Thyroid gland (tissue), 4 donors: ENCODE data around the gene GNG7. TPM values are rescaled to one million over a fixed set of nuclear protein-coding genes. Genes with fewer than 3 reads are reported as not detected.
A peak's percentile ranks its signal among the peaks of the same experiment; 100 is the strongest.

Experiments
- DNase-seq, 2 donors: peaks; one replicate each; pipeline ENCODE4 v3.0.0-alpha.2; 2019
- H3K27ac ChIP-seq, 3 donors: fragments of 200-600 bp; sonication (generic); 1 replicate in 2 of 3; 2 replicates in 1 of 3; pipeline ENCODE4 v1.5.1; 2016 to 2019; ENCODE audit warnings: mild to moderate bottlenecking in 1 of 3, moderate library complexity in 1 of 3
- H3K27me3 ChIP-seq: fragments of 200-600 bp; sonication (generic); one replicate; pipeline ENCODE4 v1.5.1; 2019
- H3K36me3 ChIP-seq, 2 donors: fragments of 200-600 bp; sonication (generic); one replicate each; pipeline ENCODE4 v1.5.1; 2016 to 2019
- H3K4me1 ChIP-seq, 2 donors: fragments of 200-600 bp; sonication (generic); one replicate each; pipeline ENCODE4 v1.5.1; 2017 to 2019
- H3K4me3 ChIP-seq, 3 donors: fragments of 200-600 bp; sonication (generic); replicated peaks in 1 of 3; 1 replicate in 2 of 3; 2 replicates in 1 of 3; pipeline ENCODE4 v1.5.1; 2016; ENCODE audit warnings: mild to moderate bottlenecking in 1 of 3
- H3K9me3 ChIP-seq: fragments of 200-600 bp; sonication (generic); one replicate; pipeline ENCODE4 v1.5.1; 2017
- CTCF ChIP-seq, 6 experiments: fragments of 200-600 bp in 3 of 6; fragments of 450-650 bp in 3 of 6; sonication (generic) in 3 of 6; IDR thresholded peaks; one replicate each; pipeline ENCODE4 v1.5.1; 2016 to 2019; ENCODE audit warnings: antibody characterized with exemption in 6 of 6, mild to moderate bottlenecking in 2 of 6, inconsistent platforms in 1 of 6, moderate library complexity in 1 of 6
- POLR2A ChIP-seq, 2 donors: fragments of 450-650 bp; IDR thresholded peaks; one replicate each; pipeline ENCODE4 v1.6.1; 2017; ENCODE audit warnings: antibody characterized with exemption in 2 of 2, mild to moderate bottlenecking in 2 of 2, moderate library complexity in 1 of 2
- WGBS, 2 donors: methylation state at CpG; one replicate each; pipeline ENCODE4 v1.1.5; 2017; 5-methylcytosine and 5-hydroxymethylcytosine counted together
- intact Hi-C: fragments of 100-400 bp; cut with DNase I; formaldehyde crosslinking; loops from one replicate; pipeline ENCODE4 v1.15.1; 2023
- total RNA-seq, 4 donors: library from RNA; depleted of rRNA; stranded (reverse); fragments of >200 nt; gene quantifications; one replicate each; pipeline ENCODE4 v1.2.3, GENCODE V29; 2016

Gene GNG7
- total RNA-seq, 4 donors from 2014 or later, result 3.8 to 6.9 (median 5.6) TPM

DNA sequence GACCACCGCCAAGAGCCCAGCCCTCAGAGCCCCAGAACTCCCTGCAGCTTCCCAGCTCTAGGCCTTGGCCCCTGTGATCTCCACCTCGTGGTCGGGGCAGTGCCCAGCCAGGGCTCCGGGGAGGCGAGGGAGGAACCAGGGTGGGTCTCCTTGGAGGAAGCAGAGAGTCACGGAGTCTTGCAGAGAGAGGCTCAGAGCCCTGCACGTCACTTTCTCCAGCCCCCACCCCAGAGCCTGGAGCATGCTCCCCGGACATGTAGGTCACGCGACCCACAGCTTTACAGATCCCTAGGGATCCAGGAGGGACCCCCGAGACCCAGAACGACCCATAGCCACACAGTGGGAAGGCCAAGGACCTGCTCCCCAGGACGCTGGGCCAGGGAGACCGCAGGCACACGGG is 214.7 kb downstream of the GNG7 start:
- TF ChIP-seq CTCF (IDR thresholded peaks at IDR 0.05) (no peak), POLR2A (IDR thresholded peaks at IDR 0.05) (no peak)
- 32 to 34% methylated on average over 5 to 14 of the region's 15 CpGs for WGBS, 2 donors

DNA sequence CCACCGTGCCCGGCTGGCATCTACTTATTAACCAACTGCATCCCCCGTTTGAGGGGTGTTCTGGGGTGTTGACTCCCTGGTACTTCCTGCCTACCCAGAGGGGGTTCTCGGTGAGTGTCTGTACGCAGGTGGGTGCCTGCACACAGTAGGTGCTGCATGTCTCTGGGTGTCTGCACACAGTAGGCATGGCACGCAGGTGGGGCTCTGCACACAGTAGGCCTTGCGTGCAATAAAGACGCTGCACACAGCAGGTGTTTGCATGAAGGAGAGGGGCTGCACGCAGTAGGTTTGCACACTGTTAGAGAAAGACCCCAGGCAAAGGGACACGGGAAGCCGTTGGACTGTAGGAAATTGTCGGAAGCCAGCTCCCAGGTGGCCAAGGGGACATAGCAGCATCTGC is 215.4 kb downstream of the GNG7 start:
- Histone ChIP-seq H3K4me1 (peaks cover 16 to 30% of the 10 kb centered on the region in 2 donors), H3K4me3 (no peak overlapping the region), H3K36me3 (no peaks in the 10 kb centered on the region), H3K27me3 (no peaks in the 10 kb centered on the region), H3K27ac (no peak overlapping the region), H3K9me3 (no peaks in the 10 kb centered on the region)
- DNase-seq, result no peak
- intact Hi-C loops, result no loop called here
- TF ChIP-seq CTCF (IDR thresholded peaks at IDR 0.05) (no peak), POLR2A (IDR thresholded peaks at IDR 0.05) (no peak)
- whole genome bisulfite sequencing, 2 donors, result 90 to 97% methylated on average over 12 of the region's 12 CpGs

More for the DNA sequence above, 214.7 kb downstream of the GNG7 start:
- no peak for DNase-seq
- H3K9me3 ChIP-seq, result no peaks in the 10 kb centered on the region
- intact Hi-C loops, result no loop called here
- no peaks in the 10 kb centered on the region for H3K36me3 ChIP-seq
- peaks cover 16 to 30% of the 10 kb centered on the region in 2 donors for H3K4me1 ChIP-seq
- H3K27ac ChIP-seq, result peak overlapping the region in 1 of 3 donors; percentile 54
- H3K4me3 ChIP-seq, result no peak overlapping the region
- H3K27me3 ChIP-seq, result no peaks in the 10 kb centered on the region

DNA sequence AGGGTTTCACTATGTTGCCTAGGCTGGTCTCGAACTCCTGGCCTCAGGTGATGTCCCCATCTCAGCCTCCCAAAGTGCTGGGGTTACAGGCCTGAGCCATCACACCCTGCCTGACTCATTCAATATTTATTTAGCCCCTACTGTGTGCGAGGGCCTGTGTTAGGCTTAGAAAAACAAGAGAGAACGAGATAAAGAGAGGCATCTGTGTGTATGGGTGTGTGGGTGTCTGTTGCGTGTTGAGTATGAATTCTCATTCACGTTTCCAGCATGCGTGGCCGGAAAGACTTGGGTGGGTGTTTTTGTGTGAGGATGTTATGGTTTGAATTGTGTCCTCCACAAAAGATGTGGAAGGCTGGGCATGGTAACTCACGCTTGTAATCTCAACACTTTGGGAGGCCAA is 217.1 kb downstream of the GNG7 start:
- DNase-seq, result no peak
- TF ChIP-seq CTCF (IDR thresholded peaks at IDR 0.05), result no peak
- no peak for TF ChIP-seq POLR2A (IDR thresholded peaks at IDR 0.05)
- no peak overlapping the region for H3K27ac ChIP-seq
- H3K36me3 ChIP-seq, result no peaks in the 10 kb centered on the region
- H3K9me3 ChIP-seq, result no peaks in the 10 kb centered on the region
- no peak overlapping the region for H3K4me3 ChIP-seq
- 71 to 80% methylated on average over 8 of the region's 8 CpGs for WGBS, 2 donors
- intact Hi-C loops, result no loop called here
- peaks cover 9 to 19% of the 10 kb centered on the region in 2 donors for H3K4me1 ChIP-seq
- H3K27me3 ChIP-seq, result no peaks in the 10 kb centered on the region

DNA sequence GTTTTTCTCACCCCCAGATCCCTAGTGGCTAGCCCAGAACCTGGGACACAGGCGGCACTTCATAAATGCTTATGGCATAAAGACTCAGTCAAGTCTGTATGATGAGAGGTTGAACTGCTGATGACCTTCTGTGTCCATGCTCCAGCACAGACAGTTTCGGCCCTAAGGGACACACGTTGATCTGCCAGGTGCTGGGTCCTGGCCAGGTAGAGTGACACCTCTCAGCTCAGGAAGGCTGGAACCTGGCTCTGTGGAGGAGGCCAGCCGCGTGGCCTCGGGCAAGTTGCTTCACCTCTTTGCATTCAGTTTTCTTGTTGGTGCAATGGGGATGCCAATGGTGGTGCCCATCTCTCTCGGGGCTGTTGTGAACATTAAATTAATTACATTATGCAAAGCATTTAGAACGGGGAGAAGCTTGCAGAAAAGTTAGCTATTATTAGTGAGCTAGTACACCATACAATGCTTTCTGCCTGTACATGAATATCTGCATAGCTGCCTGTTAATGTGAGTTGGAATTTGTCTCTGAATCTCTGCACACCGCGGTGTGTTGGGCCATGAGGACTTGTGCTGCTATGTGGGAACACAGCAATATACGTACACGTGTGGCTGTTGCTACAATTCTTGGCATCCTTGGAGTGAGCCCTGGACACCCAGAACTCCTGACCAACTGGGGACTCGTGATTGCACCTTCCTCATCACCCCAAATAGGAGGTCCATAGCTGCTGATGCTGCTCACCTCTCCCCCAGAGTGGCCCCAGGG is 218.1 kb downstream of the GNG7 start:
- no peaks in the 10 kb centered on the region for H3K36me3 ChIP-seq
- no peak overlapping the region for H3K4me3 ChIP-seq
- no peaks in the 10 kb centered on the region for H3K27me3 ChIP-seq
- no peaks in the 10 kb centered on the region for H3K9me3 ChIP-seq
- peaks cover 7 to 16% of the 10 kb centered on the region in 2 donors for H3K4me1 ChIP-seq
- intact Hi-C loops, result no loop called here
- 88 to 91% methylated on average over 11 to 13 of the region's 13 CpGs for WGBS, 2 donors
- TF ChIP-seq POLR2A (IDR thresholded peaks at IDR 0.05) (no peak), CTCF (IDR thresholded peaks at IDR 0.05) (no peak)
- DNase-seq, result no peak
- H3K27ac ChIP-seq, result no peak overlapping the region

DNA sequence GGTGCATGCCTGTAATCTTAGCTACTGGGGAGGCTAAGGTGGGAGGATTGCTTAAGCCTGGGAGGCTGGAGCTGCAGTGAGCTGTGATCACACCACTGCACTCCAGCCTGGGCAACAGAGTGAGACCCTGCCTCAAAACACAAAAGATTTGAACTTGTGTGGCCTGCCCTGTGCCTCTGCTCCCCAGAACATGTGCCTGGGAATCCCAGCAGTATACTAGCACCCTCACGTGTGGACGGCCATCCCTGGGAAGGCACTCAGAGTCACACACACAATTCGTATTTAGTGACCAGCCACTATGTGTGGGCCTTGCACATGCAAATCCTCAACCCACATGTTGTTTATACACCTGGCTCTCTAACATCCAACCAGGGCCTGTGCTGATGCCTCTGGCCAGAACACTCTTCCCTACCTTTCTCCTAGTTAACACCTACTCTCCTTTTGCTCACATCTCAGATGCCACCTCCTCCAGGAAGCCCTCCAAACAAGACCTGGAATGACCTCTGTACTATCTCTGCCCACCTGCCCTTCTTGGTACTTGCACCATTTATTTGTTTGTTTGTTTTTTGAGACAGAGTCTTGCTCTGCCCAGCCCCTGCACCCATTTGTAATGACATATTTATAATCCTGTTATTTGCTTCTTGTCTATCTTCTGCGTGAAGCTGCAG is 218.9 kb downstream of the GNG7 start:
- DNase-seq, result no peak
- TF ChIP-seq POLR2A (IDR thresholded peaks at IDR 0.05), result no peak
- no peak for TF ChIP-seq CTCF (IDR thresholded peaks at IDR 0.05)
- no peaks in the 10 kb centered on the region for H3K36me3 ChIP-seq
- no peak overlapping the region for H3K4me3 ChIP-seq
- intact Hi-C loops, result no loop called here
- no peak overlapping the region for H3K27ac ChIP-seq
- H3K9me3 ChIP-seq, result no peaks in the 10 kb centered on the region
- WGBS, 2 donors, result 87 to 96% methylated on average over 4 of the region's 4 CpGs
- peaks cover 11 to 15% of the 10 kb centered on the region in 2 donors for H3K4me1 ChIP-seq
- H3K27me3 ChIP-seq, result no peaks in the 10 kb centered on the region
